Type B pancreatic cell (in vitro differentiated cells): ENCODE measurements around the gene ETV1. TPM values are rescaled to one million over a fixed set of nuclear protein-coding genes. Genes with fewer than 3 reads are reported as not detected.

Experiments
- DNase-seq: peaks from one replicate; pipeline ENCODE4 v3.0.0; 2021; ENCODE audit warnings: mixed read lengths; ENCODE audit not compliant: unreplicated experiment; ENCODE audit errors: extremely low spot score
- H3K27ac Mint-ChIP-seq: 2 replicates; pipeline ENCODE4 v1.8.0; 2021; ENCODE audit warnings: mild to moderate bottlenecking, mixed read lengths
- H3K27me3 Mint-ChIP-seq: 2 replicates; pipeline ENCODE4 v1.8.0; 2021; ENCODE audit warnings: mixed read lengths
- H3K36me3 Mint-ChIP-seq: 2 replicates; pipeline ENCODE4 v1.8.0; 2021; ENCODE audit warnings: mixed read lengths
- H3K4me1 Mint-ChIP-seq: one replicate; pipeline ENCODE4 v1.8.0; 2021; ENCODE audit warnings: mixed read lengths; ENCODE audit not compliant: unreplicated experiment
- H3K4me3 Mint-ChIP-seq: 2 replicates; pipeline ENCODE4 v1.8.0; 2021; ENCODE audit warnings: mild to moderate bottlenecking, mixed read lengths
- H3K9me3 Mint-ChIP-seq: 2 replicates; pipeline ENCODE4 v1.8.0; 2021; ENCODE audit warnings: mixed read lengths
- total RNA-seq: library from RNA; stranded (reverse); gene quantifications from 2 replicates; pipeline ENCODE4 v1.2.1, GENCODE V29; 2021; ENCODE audit warnings: low replicate concordance
- TF ChIP-seq, protein P1 (sequence below): fragments of 200-600 bp; sonication (generic); conservative IDR thresholded peaks from 2 replicates; pipeline ENCODE4 v1.5.0; 2021; ENCODE audit warnings: antibody characterized with exemption, mild to moderate bottlenecking

The ETV1 gene
- total RNA-seq, 1 donor from 2014 or later: 35.6 TPM

DNA sequence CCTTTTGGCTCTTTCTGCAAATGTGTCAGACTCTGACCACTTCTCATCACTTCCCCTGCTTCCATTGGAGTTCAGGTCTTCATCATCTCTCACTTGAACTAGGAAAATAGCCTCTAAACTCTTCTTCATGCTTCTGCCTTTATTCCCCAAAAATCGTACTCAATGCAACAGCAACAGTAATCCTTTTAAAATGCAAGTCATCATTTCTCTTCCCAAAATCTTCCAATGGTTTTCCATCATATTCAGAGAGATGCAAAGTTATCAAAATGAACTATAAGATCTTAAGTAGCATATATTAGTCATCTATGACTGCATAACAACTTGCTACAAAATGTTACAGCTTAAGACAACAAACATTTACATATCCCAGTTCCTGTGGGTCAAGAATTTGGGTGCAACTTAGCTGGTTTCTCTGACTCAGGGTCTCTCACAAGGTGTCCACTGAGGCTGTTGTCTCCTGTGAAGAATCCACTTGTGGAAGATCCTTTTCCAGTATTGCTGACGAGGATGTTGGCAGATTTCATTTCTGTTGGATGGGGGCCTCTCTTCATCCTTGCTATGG is 31.0 kb upstream of the ETV1 start:
- Mint-ChIP-seq H3K9me3 (no peaks in the 10 kb centered on the region), H3K4me3 (no peak overlapping the region), H3K4me1 (no peaks in the 10 kb centered on the region), H3K36me3 (no peaks in the 10 kb centered on the region), H3K27me3 (no peaks in the 10 kb centered on the region), H3K27ac (no peak overlapping the region)
- TF ChIP-seq, protein P1, sequence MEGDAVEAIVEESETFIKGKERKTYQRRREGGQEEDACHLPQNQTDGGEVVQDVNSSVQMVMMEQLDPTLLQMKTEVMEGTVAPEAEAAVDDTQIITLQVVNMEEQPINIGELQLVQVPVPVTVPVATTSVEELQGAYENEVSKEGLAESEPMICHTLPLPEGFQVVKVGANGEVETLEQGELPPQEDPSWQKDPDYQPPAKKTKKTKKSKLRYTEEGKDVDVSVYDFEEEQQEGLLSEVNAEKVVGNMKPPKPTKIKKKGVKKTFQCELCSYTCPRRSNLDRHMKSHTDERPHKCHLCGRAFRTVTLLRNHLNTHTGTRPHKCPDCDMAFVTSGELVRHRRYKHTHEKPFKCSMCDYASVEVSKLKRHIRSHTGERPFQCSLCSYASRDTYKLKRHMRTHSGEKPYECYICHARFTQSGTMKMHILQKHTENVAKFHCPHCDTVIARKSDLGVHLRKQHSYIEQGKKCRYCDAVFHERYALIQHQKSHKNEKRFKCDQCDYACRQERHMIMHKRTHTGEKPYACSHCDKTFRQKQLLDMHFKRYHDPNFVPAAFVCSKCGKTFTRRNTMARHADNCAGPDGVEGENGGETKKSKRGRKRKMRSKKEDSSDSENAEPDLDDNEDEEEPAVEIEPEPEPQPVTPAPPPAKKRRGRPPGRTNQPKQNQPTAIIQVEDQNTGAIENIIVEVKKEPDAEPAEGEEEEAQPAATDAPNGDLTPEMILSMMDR: no peak
- DNase-seq: no peak

- TF ChIP-seq, protein P1: no peak
- H3K27ac Mint-ChIP-seq: no peak overlapping the region
- H3K4me3 Mint-ChIP-seq: no peak overlapping the region
- H3K27me3 Mint-ChIP-seq: no peaks in the 10 kb centered on the region
- no peak for DNase-seq
- no peaks in the 10 kb centered on the region for H3K4me1 Mint-ChIP-seq
- no peaks in the 10 kb centered on the region for H3K9me3 Mint-ChIP-seq
- no peaks in the 10 kb centered on the region for H3K36me3 Mint-ChIP-seq
Measured at GRCh38 chr7:14018751-14019150, 29.3 kb upstream of the ETV1 start.

- no peaks in the 10 kb centered on the region for H3K9me3 Mint-ChIP-seq
- no peaks in the 10 kb centered on the region for H3K36me3 Mint-ChIP-seq
- H3K4me1 Mint-ChIP-seq: no peaks in the 10 kb centered on the region
- H3K27me3 Mint-ChIP-seq: no peaks in the 10 kb centered on the region
- H3K4me3 Mint-ChIP-seq: no peak overlapping the region
- DNase-seq: no peak
- TF ChIP-seq, protein P1: no peak
- no peak overlapping the region for H3K27ac Mint-ChIP-seq
Measured at GRCh38 chr7:14016950-14017349, 27.5 kb upstream of the ETV1 start.

GRCh38 chr7:14013898-14014297 is 24.4 kb upstream of the ETV1 start:
- H3K9me3 Mint-ChIP-seq: no peaks in the 10 kb centered on the region
- H3K27ac Mint-ChIP-seq: no peak overlapping the region
- no peaks in the 10 kb centered on the region for H3K27me3 Mint-ChIP-seq
- DNase-seq: no peak
- no peak overlapping the region for H3K4me3 Mint-ChIP-seq
- H3K36me3 Mint-ChIP-seq: no peaks in the 10 kb centered on the region
- H3K4me1 Mint-ChIP-seq: no peaks in the 10 kb centered on the region
- TF ChIP-seq, protein P1: no peak

GRCh38 chr7:14009453-14010418 is 20.3 kb upstream of the ETV1 start:
- TF ChIP-seq, protein P1: no peak
- DNase-seq: no peak
- Mint-ChIP-seq H3K36me3 (no peaks in the 10 kb centered on the region), H3K27me3 (no peaks in the 10 kb centered on the region), H3K27ac (no peak overlapping the region), H3K4me1 (no peaks in the 10 kb centered on the region), H3K4me3 (no peak overlapping the region), H3K9me3 (no peaks in the 10 kb centered on the region)
